OCI-LY3 (cell line): ENCODE measurements around the gene ELAVL2.

ENCODE experiments used
- H2AFZ ChIP-seq: fragments of 200-600, 300-600 bp; shearing (Covaris generic); 2 replicates; pipeline ENCODE4 v1.6.0; 2014; ENCODE audit warnings: antibody characterized with exemption, low read depth, low read length
- H3K27ac ChIP-seq: fragments of 200-600, 300-600 bp; sonication (generic); 2 replicates; pipeline ENCODE4 v1.5.1; 2014; ENCODE audit warnings: mild to moderate bottlenecking, low read length, moderate library complexity, mixed read lengths
- H3K27me3 ChIP-seq: fragments of 200-600, 300-600 bp; sonication (generic); 2 replicates; pipeline ENCODE4 v1.6.1; 2014; ENCODE audit warnings: low read depth, low read length, mixed read lengths
- H3K36me3 ChIP-seq: fragments of 200-600, 300-600 bp; sonication (generic); replicated peaks from 2 replicates; pipeline ENCODE3; 2014; ENCODE audit warnings: low read depth, low read length, mixed read lengths
- H3K4me1 ChIP-seq: fragments of 300-600, 200-600 bp; sonication (generic); 2 replicates; pipeline ENCODE4 v1.6.1; 2014; ENCODE audit warnings: low read length, mixed read lengths
- H3K4me2 ChIP-seq: fragments of 200-600, 300-600 bp; sonication (generic); 2 replicates; pipeline ENCODE4 v1.6.1; 2014; ENCODE audit warnings: low read length, mixed read lengths
- H3K4me3 ChIP-seq: fragments of 300-600, 200-600 bp; sonication (generic); 2 replicates; pipeline ENCODE4 v1.5.1; 2014; ENCODE audit warnings: antibody characterized with exemption, mild to moderate bottlenecking, low read length, moderate library complexity
- H3K79me2 ChIP-seq: fragments of 300-600, 200-600 bp; shearing (Covaris generic); 2 replicates; pipeline ENCODE4 v1.6.1; 2014; ENCODE audit warnings: mild to moderate bottlenecking, low read length, mixed read lengths
- H3K9ac ChIP-seq: fragments of 300-600, 200-600 bp; shearing (Covaris generic); 2 replicates; pipeline ENCODE4 v1.6.0; 2014; ENCODE audit warnings: mild to moderate bottlenecking, low read length, moderate library complexity
- H3K9me3 ChIP-seq: fragments of 200-600, 300-600 bp; shearing (Covaris generic); 2 replicates; pipeline ENCODE4 v1.6.1; 2014; ENCODE audit warnings: low read length, mixed read lengths; ENCODE audit not compliant: insufficient read depth
- H4K20me1 ChIP-seq: fragments of 200-600, 300-600 bp; sonication (generic); 2 replicates; pipeline ENCODE4 v1.6.1; 2016; ENCODE audit warnings: low read length, mixed read lengths; ENCODE audit not compliant: insufficient read depth
- CTCF ChIP-seq: fragments of 200-600, 300-600 bp; sonication (generic); IDR thresholded peaks from 2 replicates; pipeline ENCODE4 v1.5.1; 2014; ENCODE audit warnings: antibody characterized with exemption, low read length, low read depth
- EZH2phosphoT487 ChIP-seq: fragments of 200-600 bp; shearing (Covaris generic); IDR thresholded peaks from 2 replicates; pipeline ENCODE4 v1.6.1; 2018; ENCODE audit warnings: antibody characterized with exemption, mixed run types, low read depth

Gene ELAVL2

GRCh38 chr9:23825700-23826099 lies 340 bp downstream of the ELAVL2 start:
- Histone ChIP-seq H3K4me2 (no peak overlapping the region), H2AFZ (no peak overlapping the region), H4K20me1 (no peaks in the 10 kb centered on the region), H3K79me2 (no peaks in the 10 kb centered on the region), H3K36me3 (no peaks in the 10 kb centered on the region), H3K4me3 (no peak overlapping the region), H3K27me3 (no peaks in the 10 kb centered on the region), H3K9ac (no peak overlapping the region), H3K27ac (no peak overlapping the region), H3K4me1 (no peaks in the 10 kb centered on the region), H3K9me3 (no peaks in the 10 kb centered on the region)
- no peak for TF ChIP-seq EZH2phosphoT487
- no peak for TF ChIP-seq CTCF

GRCh38 chr9:23824830-23825591 lies 1.0 kb downstream of the ELAVL2 start:
- no peak overlapping the region for H3K27ac ChIP-seq
- no peak overlapping the region for H2AFZ ChIP-seq
- no peaks in the 10 kb centered on the region for H3K79me2 ChIP-seq
- no peaks in the 10 kb centered on the region for H3K9me3 ChIP-seq
- no peak overlapping the region for H3K9ac ChIP-seq
- no peaks in the 10 kb centered on the region for H3K4me1 ChIP-seq
- H3K4me2 ChIP-seq = no peak overlapping the region
- TF ChIP-seq EZH2phosphoT487 (no peak), CTCF (no peak)
- no peak overlapping the region for H3K4me3 ChIP-seq
- H4K20me1 ChIP-seq = no peaks in the 10 kb centered on the region
- H3K27me3 ChIP-seq = no peaks in the 10 kb centered on the region
- no peaks in the 10 kb centered on the region for H3K36me3 ChIP-seq

- Histone ChIP-seq H3K27me3 (no peaks in the 10 kb centered on the region), H2AFZ (no peak overlapping the region), H3K9ac (no peak overlapping the region), H3K79me2 (no peaks in the 10 kb centered on the region), H4K20me1 (no peaks in the 10 kb centered on the region), H3K9me3 (no peaks in the 10 kb centered on the region), H3K27ac (no peak overlapping the region), H3K4me3 (no peak overlapping the region), H3K4me2 (no peak overlapping the region), H3K36me3 (no peaks in the 10 kb centered on the region), H3K4me1 (no peaks in the 10 kb centered on the region)
- no peak for TF ChIP-seq CTCF
- no peak for TF ChIP-seq EZH2phosphoT487
These were observed 1.8 kb downstream of the ELAVL2 start for GRCh38 chr9:23823986-23824829.

- Histone ChIP-seq H3K27ac (no peak overlapping the region), H4K20me1 (no peaks in the 10 kb centered on the region), H3K4me1 (no peaks in the 10 kb centered on the region), H3K9ac (no peak overlapping the region), H3K4me3 (no peak overlapping the region), H3K79me2 (no peaks in the 10 kb centered on the region), H3K27me3 (no peaks in the 10 kb centered on the region), H3K9me3 (no peaks in the 10 kb centered on the region), H2AFZ (no peak overlapping the region), H3K36me3 (no peaks in the 10 kb centered on the region), H3K4me2 (no peak overlapping the region)
- TF ChIP-seq CTCF (no peak), EZH2phosphoT487 (no peak)
These were observed 2.8 kb downstream of the ELAVL2 start for GRCh38 chr9:23823269-23823668.
